WTC11 (cell line): ENCODE measurements around the gene METRN. TPM values are rescaled to one million over a fixed set of nuclear protein-coding genes. Genes with fewer than 3 reads are reported as not detected.

Experiments
- FOXK1 ChIP-seq: sonication (generic); formaldehyde crosslinking; IDR thresholded peaks from 2 replicates; pipeline ENCODE4 v1.8.0; 2022; ENCODE audit warnings: mild to moderate bottlenecking, moderate library complexity, missing genetic modification reagents
- NFE2L1 ChIP-seq: sonication (generic); formaldehyde crosslinking; IDR thresholded peaks from 2 replicates; pipeline ENCODE4 v1.8.1; 2023; ENCODE audit warnings: missing genetic modification reagents
- NR1H2 ChIP-seq: sonication (generic); formaldehyde crosslinking; IDR thresholded peaks from 2 replicates; pipeline ENCODE4 v1.9.0; 2021; ENCODE audit warnings: mild to moderate bottlenecking, moderate library complexity, missing genetic modification reagents
- NR3C1 ChIP-seq: sonication (generic); formaldehyde crosslinking; conservative IDR thresholded peaks from 2 replicates; pipeline ENCODE4 v1.8.1; 2023; ENCODE audit warnings: low read depth, mild to moderate bottlenecking, missing genetic modification reagents
- SMAD4 ChIP-seq: sonication (generic); formaldehyde crosslinking; IDR thresholded peaks from 2 replicates; pipeline ENCODE4 v1.8.0; 2022; ENCODE audit warnings: mild to moderate bottlenecking, missing genetic modification reagents
- TEAD4 ChIP-seq: sonication (generic); formaldehyde crosslinking; IDR thresholded peaks from 2 replicates; pipeline ENCODE4 v1.8.0; 2022; ENCODE audit warnings: mild to moderate bottlenecking, missing genetic modification reagents
- ZNF232 ChIP-seq: sonication (generic); formaldehyde crosslinking; IDR thresholded peaks from 2 replicates; pipeline ENCODE4 v1.8.0; 2022; ENCODE audit warnings: mild to moderate bottlenecking, missing genetic modification reagents
- ZNF317 ChIP-seq: sonication (generic); formaldehyde crosslinking; IDR thresholded peaks from 2 replicates; pipeline ENCODE4 v1.8.1; 2023; ENCODE audit warnings: low read depth, mild to moderate bottlenecking, moderate library complexity, missing genetic modification reagents, borderline replicate concordance
- total RNA-seq: library from RNA; stranded (reverse); gene quantifications from 3 replicates; pipeline ENCODE4 v1.2.3, GENCODE V29; 2021
- TF ChIP-seq, protein P1 (sequence below): sonication (generic); formaldehyde crosslinking; IDR thresholded peaks from 2 replicates; pipeline ENCODE4 v1.8.0; 2022; ENCODE audit warnings: mild to moderate bottlenecking, missing genetic modification reagents
- TF ChIP-seq, protein P2 (sequence below): fragments of 250-450 bp; sonication (Bioruptor Pico); IDR thresholded peaks from 2 replicates; pipeline ENCODE4 v1.9.0; 2021; ENCODE audit warnings: mild to moderate bottlenecking, borderline replicate concordance
- TF ChIP-seq, protein P3 (sequence below): sonication (generic); formaldehyde crosslinking; IDR thresholded peaks from 2 replicates; pipeline ENCODE4 v1.8.0; 2023; ENCODE audit warnings: missing genetic modification reagents, mild to moderate bottlenecking, borderline replicate concordance
- TF ChIP-seq, protein P4 (sequence below): sonication (generic); formaldehyde crosslinking; IDR thresholded peaks from 2 replicates; pipeline ENCODE4 v1.8.0; 2022; ENCODE audit warnings: mild to moderate bottlenecking, missing genetic modification reagents
- TF ChIP-seq, protein P5 (sequence below): fragments of 250-450 bp; sonication (Bioruptor Pico); IDR thresholded peaks from 2 replicates; pipeline ENCODE4 v1.9.0; 2021; ENCODE audit warnings: mild to moderate bottlenecking
- TF ChIP-seq, protein P6 (sequence below): sonication (generic); formaldehyde crosslinking; IDR thresholded peaks from 2 replicates; pipeline ENCODE4 v1.8.1; 2023; ENCODE audit warnings: mild to moderate bottlenecking, missing genetic modification reagents
- TF ChIP-seq, protein P7 (sequence below): sonication (generic); formaldehyde crosslinking; conservative IDR thresholded peaks from 2 replicates; pipeline ENCODE4 v1.8.1; 2022; ENCODE audit warnings: mild to moderate bottlenecking, missing genetic modification reagents
- TF ChIP-seq, protein P8 (sequence below): fragments of 250-450 bp; sonication (Bioruptor Pico); IDR thresholded peaks from 2 replicates; pipeline ENCODE4 v1.8.0; 2021; ENCODE audit warnings: mild to moderate bottlenecking
- TF ChIP-seq, protein P9 (sequence below): sonication (generic); formaldehyde crosslinking; IDR thresholded peaks from 2 replicates; pipeline ENCODE4 v1.8.1; 2022; ENCODE audit warnings: low read depth, missing genetic modification reagents, borderline replicate concordance

Gene METRN
- total RNA-seq, 1 experiment from 2014 or later: 30.9 TPM

DNA sequence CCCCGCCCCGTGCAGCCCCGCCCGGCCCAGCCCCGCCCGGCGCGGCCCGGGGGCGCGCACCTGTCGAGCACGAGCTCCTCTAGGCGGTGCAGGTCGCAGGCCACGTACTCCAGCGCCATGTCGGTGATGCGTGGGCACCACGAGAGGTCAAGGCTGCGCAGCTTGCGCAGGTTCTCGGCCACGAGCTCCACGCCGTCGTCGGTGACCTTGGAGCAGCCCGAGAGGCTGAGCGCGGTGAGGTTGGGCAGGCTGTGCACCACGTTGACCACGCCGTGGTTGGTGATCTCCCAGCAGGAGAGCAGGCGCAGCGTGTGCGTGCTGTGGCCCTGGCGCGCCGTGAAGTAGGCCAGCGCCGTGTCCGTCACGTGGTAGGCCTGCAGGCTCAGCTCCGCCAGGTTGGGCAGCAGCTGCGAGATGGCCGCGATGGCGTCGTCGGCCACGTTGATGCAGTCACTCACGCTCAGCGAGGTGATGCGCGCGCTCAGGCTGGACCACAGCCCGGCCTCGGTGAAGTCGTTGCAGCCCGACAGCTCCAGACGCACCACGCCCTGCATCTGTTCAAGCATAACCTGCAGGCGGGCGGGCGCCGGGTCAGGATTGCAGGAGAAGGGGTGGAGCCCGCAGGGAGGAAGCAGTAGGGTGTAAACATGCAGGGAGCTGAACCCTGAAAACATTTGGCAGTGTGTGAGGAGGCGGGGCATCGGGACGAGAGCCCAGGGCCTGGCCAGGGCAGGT is 19.4 kb upstream of the METRN start (continued):
- TF ChIP-seq ZNF317 (CRISPR knock-in tag) (no peak), FOXK1 (peak; percentile 80; the same call in 1 of the 2 replicates), SMAD4 (no peak), ZNF232 (CRISPR knock-in tag) (0 out of 2 replicates have a peak, but pooled peaks have one; percentile 19), TEAD4 (CRISPR knock-in tag) (no peak), NR3C1 (CRISPR knock-in tag) (no peak), NR1H2 (CRISPR knock-in tag) (no peak), NFE2L1 (CRISPR knock-in tag) (peak; percentile 84)
- TF ChIP-seq, protein P1, sequence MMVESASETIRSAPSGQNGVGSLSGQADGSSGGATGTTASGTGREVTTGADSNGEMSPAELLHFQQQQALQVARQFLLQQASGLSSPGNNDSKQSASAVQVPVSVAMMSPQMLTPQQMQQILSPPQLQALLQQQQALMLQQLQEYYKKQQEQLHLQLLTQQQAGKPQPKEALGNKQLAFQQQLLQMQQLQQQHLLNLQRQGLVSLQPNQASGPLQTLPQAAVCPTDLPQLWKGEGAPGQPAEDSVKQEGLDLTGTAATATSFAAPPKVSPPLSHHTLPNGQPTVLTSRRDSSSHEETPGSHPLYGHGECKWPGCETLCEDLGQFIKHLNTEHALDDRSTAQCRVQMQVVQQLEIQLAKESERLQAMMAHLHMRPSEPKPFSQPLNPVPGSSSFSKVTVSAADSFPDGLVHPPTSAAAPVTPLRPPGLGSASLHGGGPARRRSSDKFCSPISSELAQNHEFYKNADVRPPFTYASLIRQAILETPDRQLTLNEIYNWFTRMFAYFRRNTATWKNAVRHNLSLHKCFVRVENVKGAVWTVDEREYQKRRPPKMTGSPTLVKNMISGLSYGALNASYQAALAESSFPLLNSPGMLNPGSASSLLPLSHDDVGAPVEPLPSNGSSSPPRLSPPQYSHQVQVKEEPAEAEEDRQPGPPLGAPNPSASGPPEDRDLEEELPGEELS (CRISPR knock-in tag): peak; percentile 32; the same call in 1 of the 2 replicates
- TF ChIP-seq, protein P2, sequence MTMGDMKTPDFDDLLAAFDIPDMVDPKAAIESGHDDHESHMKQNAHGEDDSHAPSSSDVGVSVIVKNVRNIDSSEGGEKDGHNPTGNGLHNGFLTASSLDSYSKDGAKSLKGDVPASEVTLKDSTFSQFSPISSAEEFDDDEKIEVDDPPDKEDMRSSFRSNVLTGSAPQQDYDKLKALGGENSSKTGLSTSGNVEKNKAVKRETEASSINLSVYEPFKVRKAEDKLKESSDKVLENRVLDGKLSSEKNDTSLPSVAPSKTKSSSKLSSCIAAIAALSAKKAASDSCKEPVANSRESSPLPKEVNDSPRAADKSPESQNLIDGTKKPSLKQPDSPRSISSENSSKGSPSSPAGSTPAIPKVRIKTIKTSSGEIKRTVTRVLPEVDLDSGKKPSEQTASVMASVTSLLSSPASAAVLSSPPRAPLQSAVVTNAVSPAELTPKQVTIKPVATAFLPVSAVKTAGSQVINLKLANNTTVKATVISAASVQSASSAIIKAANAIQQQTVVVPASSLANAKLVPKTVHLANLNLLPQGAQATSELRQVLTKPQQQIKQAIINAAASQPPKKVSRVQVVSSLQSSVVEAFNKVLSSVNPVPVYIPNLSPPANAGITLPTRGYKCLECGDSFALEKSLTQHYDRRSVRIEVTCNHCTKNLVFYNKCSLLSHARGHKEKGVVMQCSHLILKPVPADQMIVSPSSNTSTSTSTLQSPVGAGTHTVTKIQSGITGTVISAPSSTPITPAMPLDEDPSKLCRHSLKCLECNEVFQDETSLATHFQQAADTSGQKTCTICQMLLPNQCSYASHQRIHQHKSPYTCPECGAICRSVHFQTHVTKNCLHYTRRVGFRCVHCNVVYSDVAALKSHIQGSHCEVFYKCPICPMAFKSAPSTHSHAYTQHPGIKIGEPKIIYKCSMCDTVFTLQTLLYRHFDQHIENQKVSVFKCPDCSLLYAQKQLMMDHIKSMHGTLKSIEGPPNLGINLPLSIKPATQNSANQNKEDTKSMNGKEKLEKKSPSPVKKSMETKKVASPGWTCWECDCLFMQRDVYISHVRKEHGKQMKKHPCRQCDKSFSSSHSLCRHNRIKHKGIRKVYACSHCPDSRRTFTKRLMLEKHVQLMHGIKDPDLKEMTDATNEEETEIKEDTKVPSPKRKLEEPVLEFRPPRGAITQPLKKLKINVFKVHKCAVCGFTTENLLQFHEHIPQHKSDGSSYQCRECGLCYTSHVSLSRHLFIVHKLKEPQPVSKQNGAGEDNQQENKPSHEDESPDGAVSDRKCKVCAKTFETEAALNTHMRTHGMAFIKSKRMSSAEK: no peak
- TF ChIP-seq, protein P3, sequence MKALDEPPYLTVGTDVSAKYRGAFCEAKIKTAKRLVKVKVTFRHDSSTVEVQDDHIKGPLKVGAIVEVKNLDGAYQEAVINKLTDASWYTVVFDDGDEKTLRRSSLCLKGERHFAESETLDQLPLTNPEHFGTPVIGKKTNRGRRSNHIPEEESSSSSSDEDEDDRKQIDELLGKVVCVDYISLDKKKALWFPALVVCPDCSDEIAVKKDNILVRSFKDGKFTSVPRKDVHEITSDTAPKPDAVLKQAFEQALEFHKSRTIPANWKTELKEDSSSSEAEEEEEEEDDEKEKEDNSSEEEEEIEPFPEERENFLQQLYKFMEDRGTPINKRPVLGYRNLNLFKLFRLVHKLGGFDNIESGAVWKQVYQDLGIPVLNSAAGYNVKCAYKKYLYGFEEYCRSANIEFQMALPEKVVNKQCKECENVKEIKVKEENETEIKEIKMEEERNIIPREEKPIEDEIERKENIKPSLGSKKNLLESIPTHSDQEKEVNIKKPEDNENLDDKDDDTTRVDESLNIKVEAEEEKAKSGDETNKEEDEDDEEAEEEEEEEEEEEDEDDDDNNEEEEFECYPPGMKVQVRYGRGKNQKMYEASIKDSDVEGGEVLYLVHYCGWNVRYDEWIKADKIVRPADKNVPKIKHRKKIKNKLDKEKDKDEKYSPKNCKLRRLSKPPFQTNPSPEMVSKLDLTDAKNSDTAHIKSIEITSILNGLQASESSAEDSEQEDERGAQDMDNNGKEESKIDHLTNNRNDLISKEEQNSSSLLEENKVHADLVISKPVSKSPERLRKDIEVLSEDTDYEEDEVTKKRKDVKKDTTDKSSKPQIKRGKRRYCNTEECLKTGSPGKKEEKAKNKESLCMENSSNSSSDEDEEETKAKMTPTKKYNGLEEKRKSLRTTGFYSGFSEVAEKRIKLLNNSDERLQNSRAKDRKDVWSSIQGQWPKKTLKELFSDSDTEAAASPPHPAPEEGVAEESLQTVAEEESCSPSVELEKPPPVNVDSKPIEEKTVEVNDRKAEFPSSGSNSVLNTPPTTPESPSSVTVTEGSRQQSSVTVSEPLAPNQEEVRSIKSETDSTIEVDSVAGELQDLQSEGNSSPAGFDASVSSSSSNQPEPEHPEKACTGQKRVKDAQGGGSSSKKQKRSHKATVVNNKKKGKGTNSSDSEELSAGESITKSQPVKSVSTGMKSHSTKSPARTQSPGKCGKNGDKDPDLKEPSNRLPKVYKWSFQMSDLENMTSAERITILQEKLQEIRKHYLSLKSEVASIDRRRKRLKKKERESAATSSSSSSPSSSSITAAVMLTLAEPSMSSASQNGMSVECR (CRISPR knock-in tag): peak; percentile 67; the same call in 1 of the 2 replicates
- TF ChIP-seq, protein P4, sequence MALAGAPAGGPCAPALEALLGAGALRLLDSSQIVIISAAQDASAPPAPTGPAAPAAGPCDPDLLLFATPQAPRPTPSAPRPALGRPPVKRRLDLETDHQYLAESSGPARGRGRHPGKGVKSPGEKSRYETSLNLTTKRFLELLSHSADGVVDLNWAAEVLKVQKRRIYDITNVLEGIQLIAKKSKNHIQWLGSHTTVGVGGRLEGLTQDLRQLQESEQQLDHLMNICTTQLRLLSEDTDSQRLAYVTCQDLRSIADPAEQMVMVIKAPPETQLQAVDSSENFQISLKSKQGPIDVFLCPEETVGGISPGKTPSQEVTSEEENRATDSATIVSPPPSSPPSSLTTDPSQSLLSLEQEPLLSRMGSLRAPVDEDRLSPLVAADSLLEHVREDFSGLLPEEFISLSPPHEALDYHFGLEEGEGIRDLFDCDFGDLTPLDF: peak; percentile 77; the same call in 1 of the 2 replicates
- TF ChIP-seq, protein P5, sequence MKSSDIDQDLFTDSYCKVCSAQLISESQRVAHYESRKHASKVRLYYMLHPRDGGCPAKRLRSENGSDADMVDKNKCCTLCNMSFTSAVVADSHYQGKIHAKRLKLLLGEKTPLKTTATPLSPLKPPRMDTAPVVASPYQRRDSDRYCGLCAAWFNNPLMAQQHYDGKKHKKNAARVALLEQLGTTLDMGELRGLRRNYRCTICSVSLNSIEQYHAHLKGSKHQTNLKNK (CRISPR knock-in tag): no peak
- TF ChIP-seq, protein P6, sequence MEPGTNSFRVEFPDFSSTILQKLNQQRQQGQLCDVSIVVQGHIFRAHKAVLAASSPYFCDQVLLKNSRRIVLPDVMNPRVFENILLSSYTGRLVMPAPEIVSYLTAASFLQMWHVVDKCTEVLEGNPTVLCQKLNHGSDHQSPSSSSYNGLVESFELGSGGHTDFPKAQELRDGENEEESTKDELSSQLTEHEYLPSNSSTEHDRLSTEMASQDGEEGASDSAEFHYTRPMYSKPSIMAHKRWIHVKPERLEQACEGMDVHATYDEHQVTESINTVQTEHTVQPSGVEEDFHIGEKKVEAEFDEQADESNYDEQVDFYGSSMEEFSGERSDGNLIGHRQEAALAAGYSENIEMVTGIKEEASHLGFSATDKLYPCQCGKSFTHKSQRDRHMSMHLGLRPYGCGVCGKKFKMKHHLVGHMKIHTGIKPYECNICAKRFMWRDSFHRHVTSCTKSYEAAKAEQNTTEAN (CRISPR knock-in tag): peak; percentile 82; the same call in 1 of the 2 replicates
- TF ChIP-seq, protein P7, sequence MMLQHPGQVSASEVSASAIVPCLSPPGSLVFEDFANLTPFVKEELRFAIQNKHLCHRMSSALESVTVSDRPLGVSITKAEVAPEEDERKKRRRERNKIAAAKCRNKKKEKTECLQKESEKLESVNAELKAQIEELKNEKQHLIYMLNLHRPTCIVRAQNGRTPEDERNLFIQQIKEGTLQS (CRISPR knock-in tag): 0 out of 2 replicates have a peak, but pooled peaks have one; percentile 48
- TF ChIP-seq, protein P8, sequence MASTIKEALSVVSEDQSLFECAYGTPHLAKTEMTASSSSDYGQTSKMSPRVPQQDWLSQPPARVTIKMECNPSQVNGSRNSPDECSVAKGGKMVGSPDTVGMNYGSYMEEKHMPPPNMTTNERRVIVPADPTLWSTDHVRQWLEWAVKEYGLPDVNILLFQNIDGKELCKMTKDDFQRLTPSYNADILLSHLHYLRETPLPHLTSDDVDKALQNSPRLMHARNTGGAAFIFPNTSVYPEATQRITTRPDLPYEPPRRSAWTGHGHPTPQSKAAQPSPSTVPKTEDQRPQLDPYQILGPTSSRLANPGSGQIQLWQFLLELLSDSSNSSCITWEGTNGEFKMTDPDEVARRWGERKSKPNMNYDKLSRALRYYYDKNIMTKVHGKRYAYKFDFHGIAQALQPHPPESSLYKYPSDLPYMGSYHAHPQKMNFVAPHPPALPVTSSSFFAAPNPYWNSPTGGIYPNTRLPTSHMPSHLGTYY: no peak
- TF ChIP-seq, protein P9, sequence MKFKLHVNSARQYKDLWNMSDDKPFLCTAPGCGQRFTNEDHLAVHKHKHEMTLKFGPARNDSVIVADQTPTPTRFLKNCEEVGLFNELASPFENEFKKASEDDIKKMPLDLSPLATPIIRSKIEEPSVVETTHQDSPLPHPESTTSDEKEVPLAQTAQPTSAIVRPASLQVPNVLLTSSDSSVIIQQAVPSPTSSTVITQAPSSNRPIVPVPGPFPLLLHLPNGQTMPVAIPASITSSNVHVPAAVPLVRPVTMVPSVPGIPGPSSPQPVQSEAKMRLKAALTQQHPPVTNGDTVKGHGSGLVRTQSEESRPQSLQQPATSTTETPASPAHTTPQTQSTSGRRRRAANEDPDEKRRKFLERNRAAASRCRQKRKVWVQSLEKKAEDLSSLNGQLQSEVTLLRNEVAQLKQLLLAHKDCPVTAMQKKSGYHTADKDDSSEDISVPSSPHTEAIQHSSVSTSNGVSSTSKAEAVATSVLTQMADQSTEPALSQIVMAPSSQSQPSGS (CRISPR knock-in tag): no peak; the same call in 1 of the 2 replicates
